AG04450 (cell line): ENCODE measurements around the gene GSTM3. TPM values are rescaled to one million over a fixed set of nuclear protein-coding genes. Genes with fewer than 3 reads are reported as not detected.

Source experiments
- CTCF ChIA-PET: fragments of 300-600, 350-600 bp; formaldehyde crosslinking; extraction: SDS; loops from one replicate; lab custom pipeline; 2022; ENCODE audit warnings: antibody characterized with exemption, inconsistent platforms; lab: Charles Lee
- POLR2A ChIA-PET: fragments of 350-600 bp; formaldehyde crosslinking; extraction: SDS; loops from one replicate; lab custom pipeline; 2021; ENCODE audit warnings: antibody characterized with exemption, inconsistent platforms; lab: Yijun Ruan, JAX
- DNase-seq: peaks from one replicate; pipeline ENCODE4 v3.0.0-alpha.2; 2011; ENCODE audit warnings: low read depth, low spot score
- H3K27ac ChIP-seq: one replicate; pipeline ENCODE4 v1.5.1; 2012; ENCODE audit warnings: low read depth, low read length, control low read depth
- H3K27me3 ChIP-seq: one replicate; pipeline ENCODE4 v1.6.0; 2012; ENCODE audit warnings: low read length; ENCODE audit not compliant: control insufficient read depth, insufficient read depth
- H3K4me3 ChIP-seq: 2 replicates; pipeline ENCODE4 v1.5.1; 2011; ENCODE audit warnings: mild to moderate bottlenecking, low read depth, low read length, control low read depth
- H3K9me3 ChIP-seq: 2 replicates; pipeline ENCODE4 v1.5.1; 2012; ENCODE audit warnings: low read length; ENCODE audit not compliant: control insufficient read depth, insufficient read depth
- polyA plus RNA-seq: library from polyadenylated mRNA; depleted of rRNA; stranded (reverse); fragments of >200 nt; gene quantifications from 2 replicates; pipeline ENCODE4 v1.2.3, GENCODE V29; 2011
- TF ChIP-seq, protein P1 (sequence below): IDR thresholded peaks from 2 replicates; pipeline ENCODE4 v1.5.1; 2011; ENCODE audit warnings: low read depth, low read length, control low read depth, inconsistent platforms

Gene GSTM3
- polyA plus RNA-seq, 1 experiment = 299 TPM

DNA sequence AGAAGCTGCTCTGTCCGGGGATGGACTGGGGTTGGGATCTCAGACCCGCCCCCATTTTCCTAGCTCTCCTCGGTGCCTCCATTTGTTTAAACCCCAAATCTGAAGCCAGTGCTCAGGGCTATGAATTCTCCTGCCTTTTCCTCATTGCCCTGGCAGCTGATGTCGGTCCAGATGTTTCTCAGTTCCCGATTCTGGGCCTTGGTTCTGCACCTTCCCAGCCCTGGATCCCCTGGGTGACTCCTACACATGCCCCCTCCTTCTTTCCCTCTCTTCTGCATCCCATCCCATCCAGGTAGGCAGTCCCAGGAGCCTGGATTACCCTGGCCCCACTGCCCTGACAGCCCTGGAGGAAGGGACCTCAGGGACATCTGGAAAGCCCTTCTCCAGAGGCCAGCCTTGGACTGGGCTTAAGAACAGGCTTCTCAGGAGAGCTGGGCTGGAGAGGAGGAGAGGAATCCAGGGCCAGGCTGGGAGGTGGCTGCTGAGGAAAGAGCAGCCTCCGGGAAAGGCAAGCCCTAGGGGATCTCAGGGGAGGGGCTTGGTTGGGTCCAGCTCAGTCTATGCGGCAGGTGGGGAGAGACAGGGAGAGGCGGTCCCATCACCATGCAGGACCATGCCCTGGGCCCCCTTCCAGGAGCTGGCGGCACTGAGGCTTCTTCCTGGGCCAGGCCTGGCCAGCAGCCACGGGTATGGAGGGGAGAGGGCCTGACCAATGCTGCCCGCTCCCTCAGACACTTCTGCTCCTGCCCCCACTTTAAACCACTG is 29.7 kb upstream of the GSTM3 start:
- POLR2A ChIA-PET = interaction anchor here (1.0 to 1.8 kb wide), 2 partner anchors 214 to 222 kb away, joined by 3 to 5 read pairs; partner anchors contain the start of genes AHCYL1 and GNAI3

DNA sequence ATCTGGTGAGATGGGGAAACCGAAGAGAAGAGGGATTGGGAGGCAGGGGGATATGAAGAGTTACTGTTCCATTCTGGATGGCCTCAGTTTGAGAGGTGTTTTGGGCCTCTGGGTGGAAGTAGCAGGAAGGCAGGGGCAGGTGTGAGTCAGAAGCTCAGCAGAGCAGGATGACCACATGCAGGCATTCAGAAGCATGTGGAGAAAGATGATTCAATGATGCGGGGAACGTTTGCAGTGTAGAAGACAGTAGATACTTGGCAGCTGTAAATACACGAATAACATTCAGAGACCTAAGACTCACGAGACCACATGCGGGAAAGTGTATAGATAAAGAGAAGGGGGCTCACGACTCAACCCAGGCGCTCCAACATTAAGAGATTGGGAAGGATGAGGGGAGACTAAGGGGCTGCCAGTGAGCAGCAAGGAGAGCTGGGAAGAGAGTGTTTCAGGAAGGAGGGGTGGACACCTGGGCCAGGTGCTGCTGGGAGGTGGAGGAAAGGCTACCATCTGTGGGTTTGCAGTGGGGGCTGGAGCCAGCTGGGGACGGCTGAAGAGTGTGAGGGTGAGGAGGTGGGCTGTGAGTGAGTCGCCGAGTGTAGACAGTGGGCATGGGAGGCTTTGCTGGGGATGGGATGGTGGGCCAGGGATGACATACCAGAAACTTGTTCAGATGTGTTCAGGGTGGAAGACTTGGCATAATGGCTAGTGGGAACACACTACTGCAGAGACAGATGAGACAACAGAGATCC is 28.7 kb upstream of the GSTM3 start:
- Histone ChIP-seq H3K4me3 (no peak overlapping the region), H3K27me3 (no peaks in the 10 kb centered on the region), H3K27ac (peak overlapping the region; percentile 65), H3K9me3 (no peaks in the 10 kb centered on the region; the same call in 1 of the 2 replicates)
- POLR2A ChIA-PET = interaction anchor here (1.0 kb wide), 1 partner anchor 215 kb away, joined by 3 read pairs; the partner anchor contains the start of gene AHCYL1
- DNase-seq = peak; percentile 81
- CTCF ChIA-PET = interaction anchor here (1.9 to 21.6 kb wide), 3 partner anchors 128 to 224 kb away, joined by 6 to 535 read pairs (median 365); partner anchors contain the start of gene AHCYL1
- TF ChIP-seq, protein P1, sequence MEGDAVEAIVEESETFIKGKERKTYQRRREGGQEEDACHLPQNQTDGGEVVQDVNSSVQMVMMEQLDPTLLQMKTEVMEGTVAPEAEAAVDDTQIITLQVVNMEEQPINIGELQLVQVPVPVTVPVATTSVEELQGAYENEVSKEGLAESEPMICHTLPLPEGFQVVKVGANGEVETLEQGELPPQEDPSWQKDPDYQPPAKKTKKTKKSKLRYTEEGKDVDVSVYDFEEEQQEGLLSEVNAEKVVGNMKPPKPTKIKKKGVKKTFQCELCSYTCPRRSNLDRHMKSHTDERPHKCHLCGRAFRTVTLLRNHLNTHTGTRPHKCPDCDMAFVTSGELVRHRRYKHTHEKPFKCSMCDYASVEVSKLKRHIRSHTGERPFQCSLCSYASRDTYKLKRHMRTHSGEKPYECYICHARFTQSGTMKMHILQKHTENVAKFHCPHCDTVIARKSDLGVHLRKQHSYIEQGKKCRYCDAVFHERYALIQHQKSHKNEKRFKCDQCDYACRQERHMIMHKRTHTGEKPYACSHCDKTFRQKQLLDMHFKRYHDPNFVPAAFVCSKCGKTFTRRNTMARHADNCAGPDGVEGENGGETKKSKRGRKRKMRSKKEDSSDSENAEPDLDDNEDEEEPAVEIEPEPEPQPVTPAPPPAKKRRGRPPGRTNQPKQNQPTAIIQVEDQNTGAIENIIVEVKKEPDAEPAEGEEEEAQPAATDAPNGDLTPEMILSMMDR = no peak

More for the DNA sequence above, 29.7 kb upstream of the GSTM3 start:
- Histone ChIP-seq H3K9me3 (no peaks in the 10 kb centered on the region; the same call in 1 of the 2 replicates), H3K27me3 (no peaks in the 10 kb centered on the region), H3K4me3 (no peak overlapping the region), H3K27ac (no peak overlapping the region)
- CTCF ChIA-PET = interaction anchor here (0.6 to 21.6 kb wide), 5 partner anchors 129 to 238 kb away, joined by 3 to 535 read pairs (median 164); partner anchors contain the start of gene AHCYL1
- no peak for DNase-seq
- TF ChIP-seq, protein P1 = no peak

DNA sequence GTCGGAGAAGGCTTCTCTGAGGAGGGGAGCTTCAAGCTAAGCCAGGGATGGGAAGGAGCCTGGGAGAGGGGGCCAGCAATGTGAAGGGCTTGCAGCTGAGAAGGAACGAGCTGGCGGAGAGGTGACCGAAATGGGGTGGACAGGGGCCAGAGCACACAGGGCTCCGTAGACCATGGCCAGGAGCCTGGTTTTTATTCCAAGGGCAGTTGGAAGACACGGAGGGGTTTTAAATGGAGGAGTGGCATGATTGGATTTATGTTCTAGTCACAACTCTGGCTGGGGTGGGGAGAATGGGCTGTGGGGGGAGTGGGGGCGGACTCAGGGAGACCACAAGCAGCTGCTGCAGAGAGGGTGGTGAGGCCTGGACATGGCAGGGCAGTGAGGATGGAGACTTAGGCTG is 28.0 kb upstream of the GSTM3 start:
- no peak for DNase-seq
- POLR2A ChIA-PET = no interaction called here

DNA sequence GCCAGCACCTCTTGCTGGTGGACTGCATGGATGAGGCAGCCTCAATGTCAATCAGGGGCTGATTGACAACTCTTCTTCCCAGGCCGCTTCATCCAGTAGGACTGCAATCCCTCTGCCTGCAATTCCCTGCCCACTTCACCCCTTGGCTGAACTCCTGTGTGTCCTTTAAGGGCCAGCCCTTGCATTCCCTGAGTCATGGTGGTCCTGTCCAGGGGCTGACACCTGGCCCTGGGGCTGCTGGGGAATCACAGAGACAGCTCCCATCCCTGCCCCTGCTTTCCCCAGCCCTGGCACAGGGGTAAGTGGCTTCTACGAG is 27.5 kb upstream of the GSTM3 start:
- DNase-seq = no peak
- Histone ChIP-seq H3K27ac (no peak overlapping the region), H3K9me3 (no peaks in the 10 kb centered on the region; the same call in 1 of the 2 replicates), H3K27me3 (no peaks in the 10 kb centered on the region), H3K4me3 (no peak overlapping the region)
- TF ChIP-seq, protein P1 = no peak
- POLR2A ChIA-PET = no interaction called here
- CTCF ChIA-PET = interaction anchor here (1.0 to 21.6 kb wide), 4 partner anchors 9 to 223 kb away, joined by 3 to 535 read pairs (median 186); partner anchors contain the start of gene AHCYL1

More for the DNA sequence above, 28.0 kb upstream of the GSTM3 start:
- Histone ChIP-seq H3K27me3 (no peaks in the 10 kb centered on the region), H3K4me3 (no peak overlapping the region), H3K27ac (no peak overlapping the region), H3K9me3 (no peaks in the 10 kb centered on the region; the same call in 1 of the 2 replicates)
- TF ChIP-seq, protein P1 = no peak
- CTCF ChIA-PET = interaction anchor here (1.0 to 21.6 kb wide), 4 partner anchors 8 to 223 kb away, joined by 3 to 535 read pairs (median 186); partner anchors contain the start of gene AHCYL1
